GM18511 (cell line): ENCODE data around the gene USP37.

Source experiments
- ATAC-seq: cut with Tn5 transposase; IDR thresholded peaks from one replicate; pipeline ENCODE4 v1.9.1; 2021; ENCODE audit warnings: mild to moderate bottlenecking, moderate library complexity; ENCODE audit not compliant: unreplicated experiment

Gene USP37, protein sequence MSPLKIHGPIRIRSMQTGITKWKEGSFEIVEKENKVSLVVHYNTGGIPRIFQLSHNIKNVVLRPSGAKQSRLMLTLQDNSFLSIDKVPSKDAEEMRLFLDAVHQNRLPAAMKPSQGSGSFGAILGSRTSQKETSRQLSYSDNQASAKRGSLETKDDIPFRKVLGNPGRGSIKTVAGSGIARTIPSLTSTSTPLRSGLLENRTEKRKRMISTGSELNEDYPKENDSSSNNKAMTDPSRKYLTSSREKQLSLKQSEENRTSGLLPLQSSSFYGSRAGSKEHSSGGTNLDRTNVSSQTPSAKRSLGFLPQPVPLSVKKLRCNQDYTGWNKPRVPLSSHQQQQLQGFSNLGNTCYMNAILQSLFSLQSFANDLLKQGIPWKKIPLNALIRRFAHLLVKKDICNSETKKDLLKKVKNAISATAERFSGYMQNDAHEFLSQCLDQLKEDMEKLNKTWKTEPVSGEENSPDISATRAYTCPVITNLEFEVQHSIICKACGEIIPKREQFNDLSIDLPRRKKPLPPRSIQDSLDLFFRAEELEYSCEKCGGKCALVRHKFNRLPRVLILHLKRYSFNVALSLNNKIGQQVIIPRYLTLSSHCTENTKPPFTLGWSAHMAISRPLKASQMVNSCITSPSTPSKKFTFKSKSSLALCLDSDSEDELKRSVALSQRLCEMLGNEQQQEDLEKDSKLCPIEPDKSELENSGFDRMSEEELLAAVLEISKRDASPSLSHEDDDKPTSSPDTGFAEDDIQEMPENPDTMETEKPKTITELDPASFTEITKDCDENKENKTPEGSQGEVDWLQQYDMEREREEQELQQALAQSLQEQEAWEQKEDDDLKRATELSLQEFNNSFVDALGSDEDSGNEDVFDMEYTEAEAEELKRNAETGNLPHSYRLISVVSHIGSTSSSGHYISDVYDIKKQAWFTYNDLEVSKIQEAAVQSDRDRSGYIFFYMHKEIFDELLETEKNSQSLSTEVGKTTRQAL

DNA sequence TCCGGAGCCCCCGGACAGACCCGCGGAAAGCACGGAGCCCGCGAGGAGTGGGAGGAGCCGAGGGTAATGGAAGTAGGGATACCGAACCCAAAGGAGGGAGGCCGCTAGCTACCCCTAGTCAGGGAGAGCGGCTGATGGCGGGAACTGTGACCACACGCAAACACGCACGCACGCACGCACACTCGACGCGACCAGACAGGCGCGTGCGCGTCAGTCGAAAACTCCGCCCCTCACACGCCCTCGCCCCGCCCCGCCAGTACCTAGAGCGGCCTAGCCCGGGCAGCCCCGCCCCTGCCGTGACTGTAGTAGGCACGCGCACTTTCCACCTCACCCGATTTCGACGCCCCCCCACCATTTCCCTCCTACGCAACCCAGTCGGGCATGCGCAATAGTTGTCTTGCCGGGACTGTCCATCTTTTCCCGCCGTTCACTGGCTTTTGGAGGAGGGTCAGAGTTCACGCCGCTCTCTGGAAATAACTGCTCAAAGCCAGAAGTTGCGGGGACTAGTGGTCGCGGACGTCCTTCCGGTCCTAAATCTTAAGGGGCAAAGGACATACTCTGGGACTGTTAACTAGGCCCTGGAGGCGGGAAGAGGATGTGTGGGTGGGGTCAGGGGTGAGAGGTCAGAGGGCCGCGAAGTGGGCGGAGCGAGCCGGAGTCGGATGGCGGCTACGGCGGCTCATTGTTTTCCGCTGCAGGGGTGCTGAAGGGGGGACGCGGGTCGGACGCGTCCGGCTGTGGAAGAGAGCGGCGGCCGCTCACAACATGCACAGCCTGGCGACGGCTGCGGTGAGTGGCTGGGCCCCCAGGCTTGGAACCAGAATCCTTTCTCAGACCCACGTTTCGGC, at the start of gene USP37, which contains the start of gene CNOT9:
USP37 (minus strand) TSS at position 162 of the 848 bp plus-strand sequence. CDS start 9,698 bp downstream, outside the sequence.
CNOT9 (plus strand) TSS at position 650 of the 848 bp plus-strand sequence; CDS start at position 766, 116 bp downstream.
- ATAC-seq: peak; percentile 79

DNA sequence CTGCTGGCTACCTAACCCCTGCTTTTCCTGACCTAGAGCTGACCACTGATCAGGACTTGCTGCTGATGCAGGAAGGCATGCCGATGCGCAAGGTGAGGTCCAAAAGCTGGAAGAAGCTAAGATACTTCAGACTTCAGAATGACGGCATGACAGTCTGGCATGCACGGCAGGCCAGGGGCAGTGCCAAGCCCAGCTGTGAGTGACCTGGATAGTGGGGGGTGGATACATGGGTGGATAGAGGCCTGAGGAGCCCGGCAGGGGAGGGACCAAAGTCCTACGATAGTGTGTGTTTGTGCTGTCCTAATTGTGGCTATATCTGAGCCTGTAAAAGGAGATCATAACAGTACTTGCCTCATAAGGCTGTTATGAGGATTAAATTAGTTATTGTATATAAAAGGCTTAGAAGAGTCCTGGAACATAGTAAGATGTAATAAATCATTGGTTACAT, 47.7 kb upstream of the USP37 start:
- no peak for ATAC-seq

GRCh38 chr2:218607436-218608115, 39.4 kb upstream of the USP37 start, which contains the start of gene PLCD4:
Gene PLCD4 (plus strand): TSS chr2:218607899. CDS start chr2:218615740, 7,841 bp downstream.
- no peak for ATAC-seq

- no peak for ATAC-seq
Observed at GRCh38 chr2:218605432-218605831, 37.3 kb upstream of the USP37 start.

- ATAC-seq: no peak
Observed at GRCh38 chr2:218585541-218585940, 17.4 kb upstream of the USP37 start.

GRCh38 chr2:218583983-218584850, 16.1 kb upstream of the USP37 start:
- no peak for ATAC-seq

GRCh38 chr2:218582076-218582475, 13.9 kb upstream of the USP37 start:
- peak; percentile 95 for ATAC-seq

GRCh38 chr2:218578272-218578877, 10.2 kb upstream of the USP37 start:
- ATAC-seq: no peak

- ATAC-seq: no peak
Observed at GRCh38 chr2:218577482-218578220, 9.5 kb upstream of the USP37 start.

GRCh38 chr2:218576854-218577253, 8.7 kb upstream of the USP37 start:
- ATAC-seq: no peak

DNA sequence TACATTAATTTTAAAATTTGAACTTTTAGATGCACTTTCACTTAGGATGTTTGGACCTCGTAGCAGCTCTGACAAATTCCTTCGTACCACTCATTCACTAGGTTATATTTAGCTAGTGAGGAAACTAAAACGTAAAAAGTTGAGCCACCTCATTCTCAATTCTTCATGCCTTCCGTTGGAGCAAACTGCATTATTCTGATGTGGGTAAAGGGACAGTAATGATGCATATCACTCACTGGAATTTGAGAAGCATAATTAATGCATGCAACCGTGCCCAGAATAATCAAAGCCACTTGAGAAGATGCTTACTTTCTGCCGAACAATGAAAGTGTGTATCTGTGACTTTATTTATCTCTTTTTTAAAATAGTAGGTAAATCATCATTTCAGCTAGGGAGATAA, 2.7 kb upstream of the USP37 start:
- no peak for ATAC-seq

DNA sequence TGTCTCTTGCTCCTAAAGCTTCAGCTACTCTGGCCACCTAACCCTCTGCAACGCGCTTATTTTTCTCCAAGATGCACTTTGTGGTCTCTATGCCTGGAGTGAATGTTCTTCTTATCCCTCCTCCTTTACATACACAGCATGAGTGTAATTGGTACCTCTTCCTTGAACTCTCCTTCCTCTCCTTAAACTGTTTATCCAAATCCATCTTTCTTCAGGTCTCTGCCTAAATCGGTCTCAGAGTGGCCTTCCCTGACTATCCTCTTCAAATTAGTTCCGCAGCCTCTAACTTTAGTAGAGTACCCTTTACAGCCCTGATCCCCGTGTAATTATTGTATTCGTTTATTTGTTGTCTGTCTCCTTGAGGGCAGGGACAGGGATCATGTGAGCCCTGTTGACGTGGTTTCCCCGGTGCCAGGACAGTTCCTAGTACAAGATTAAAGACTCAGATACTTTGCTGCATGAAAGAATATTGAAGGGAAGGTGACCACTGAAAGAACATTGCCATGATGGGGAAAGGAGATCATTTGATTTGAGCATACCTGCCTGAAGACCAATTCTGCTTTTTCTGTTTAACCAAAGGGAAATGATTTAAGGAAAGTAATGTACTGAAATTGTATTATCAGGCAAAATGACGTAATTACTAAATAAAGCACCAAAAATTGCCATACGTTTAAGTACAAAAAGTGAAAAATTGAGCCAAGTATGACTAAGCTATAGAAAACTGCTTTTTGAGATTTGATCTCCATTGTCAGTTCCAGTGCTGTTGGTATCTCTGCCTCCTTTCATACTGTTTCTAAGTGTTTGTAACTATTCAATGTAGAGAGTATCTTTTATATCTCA, 1.7 kb upstream of the USP37 start:
- no peak for ATAC-seq

DNA sequence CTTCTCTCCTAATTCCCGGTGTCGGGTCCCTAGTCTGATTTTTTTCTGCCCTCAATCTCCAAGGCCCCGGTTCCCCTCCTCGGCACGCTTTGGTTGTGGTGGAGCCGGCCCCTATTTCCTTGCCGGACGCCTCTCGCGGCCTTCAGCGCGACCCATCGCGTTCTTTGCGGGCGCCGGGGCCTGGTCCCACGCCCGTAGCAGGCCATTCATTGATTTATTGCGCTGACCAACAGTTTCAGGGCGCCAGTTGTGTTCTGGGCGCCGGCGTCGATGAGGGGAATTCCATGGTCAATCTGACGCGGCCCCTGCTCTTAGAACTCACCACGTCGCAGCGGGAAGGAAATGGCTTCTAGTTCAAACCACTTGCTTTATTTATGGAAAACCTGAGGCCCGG, 884 bp upstream of the USP37 start:
- ATAC-seq: peak; percentile 30

DNA sequence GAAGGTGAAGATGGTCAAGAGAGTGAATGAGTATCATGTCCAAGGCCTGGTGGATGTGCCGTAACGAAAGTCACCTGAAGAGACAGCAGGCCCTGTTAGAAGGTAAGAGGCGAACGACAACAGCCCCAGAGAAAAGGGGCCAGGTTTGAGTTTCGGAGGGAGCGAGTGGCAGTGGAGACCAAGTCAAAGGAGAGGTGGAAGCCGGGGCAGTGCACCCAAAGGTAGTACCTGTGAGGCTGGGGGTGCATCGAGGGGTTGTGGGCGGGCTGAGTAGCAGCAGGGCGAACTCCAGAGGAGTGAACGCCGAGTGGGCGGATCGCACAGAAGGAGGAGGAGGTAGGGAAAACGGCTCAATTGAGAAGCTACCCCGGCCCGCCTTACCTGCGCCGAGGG, 358 bp downstream of the USP37 start:
- ATAC-seq: peak; percentile 56

DNA sequence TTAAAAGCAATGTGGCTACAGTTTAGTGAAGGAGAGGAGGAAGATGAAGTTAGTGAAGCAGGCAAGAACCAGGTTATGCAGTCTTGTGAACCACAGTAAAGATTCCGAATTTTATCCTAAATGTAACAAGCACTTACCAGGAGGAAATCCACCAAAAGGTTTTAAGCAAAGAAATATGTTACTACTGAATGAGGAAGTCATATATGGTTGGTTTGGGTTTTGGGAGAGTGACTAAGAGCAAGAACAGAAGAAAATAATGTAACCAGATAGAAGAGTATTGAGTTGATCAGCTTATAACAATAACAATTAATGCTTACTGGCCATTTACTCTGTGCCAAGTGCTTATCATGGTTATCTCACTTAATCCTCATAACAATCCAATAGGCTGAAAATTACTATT, 1.9 kb downstream of the USP37 start:
- ATAC-seq: no peak

DNA sequence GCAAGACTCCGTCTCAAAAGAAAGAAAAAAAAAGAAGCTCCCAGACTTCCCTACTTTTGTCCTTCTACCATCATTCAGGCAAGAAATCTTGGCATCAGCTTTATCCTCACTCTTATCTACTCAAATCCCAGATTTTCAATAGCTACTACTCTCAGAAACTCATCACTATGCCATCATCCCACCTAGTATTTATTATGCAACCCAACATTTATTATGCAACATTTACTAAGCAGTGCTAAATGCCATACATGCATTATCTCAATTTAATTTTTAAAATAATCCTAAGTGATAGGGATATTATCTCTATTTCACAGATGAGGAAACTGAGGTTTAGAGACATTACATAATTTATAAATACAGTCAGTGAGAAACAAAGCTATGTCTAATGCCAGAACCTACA, 4.1 kb downstream of the USP37 start:
- ATAC-seq: no peak

DNA sequence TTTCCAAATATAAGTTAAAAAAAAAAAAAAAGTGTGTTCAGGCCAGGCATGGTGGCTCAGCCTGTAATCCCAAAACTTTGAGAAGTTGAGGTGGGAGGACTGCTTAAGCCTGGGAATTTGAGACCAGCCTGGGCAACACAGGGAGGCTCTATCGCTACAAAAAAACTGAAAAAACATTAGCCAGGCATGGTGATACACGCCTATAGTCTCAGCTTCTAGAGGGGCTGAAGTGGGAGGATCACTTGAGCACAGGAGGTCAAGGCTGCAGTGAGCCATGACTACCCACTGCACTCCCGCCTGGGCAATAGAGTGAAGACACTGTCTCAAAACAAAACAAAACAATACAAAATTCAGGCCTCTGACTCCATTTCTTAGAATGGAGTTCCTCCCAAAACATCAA, 9.2 kb downstream of the USP37 start:
- no peak for ATAC-seq
